HepG2 (cell line): ENCODE data around the gene CHP1. TPM values are rescaled to one million over a fixed set of nuclear protein-coding genes. Genes with fewer than 3 reads are reported as not detected.
"Not testable (repeated sequence)": the region's sequence is repeated elsewhere in the genome, so short reads cannot be mapped to it uniquely, and the experiment has no call there.

ENCODE experiments used
- ATAC-seq: fragments of 200-7000 bp; cut with Tn5 transposase; 3 replicates; pipeline ENCODE4 v1.9.1; 2020; ENCODE audit warnings: mild to moderate bottlenecking, moderate library complexity
- BruUV-seq: library from RNA; stranded (reverse); fragments of 400-500 nt; replicated peaks from 2 replicates; lab custom pipeline; 2021; lab: Mats Ljungman, UMichigan
- CTCF ChIA-PET: fragments of 300-600 bp; formaldehyde crosslinking; extraction: SDS; loops from one replicate; lab custom pipeline; 2021; ENCODE audit warnings: low total read pairs, inconsistent platforms, low intra/inter-chr PET ratio; lab: Yijun Ruan, JAX
- POLR2A ChIA-PET: fragments of 350-600 bp; sonication (Branson Sonifier 250); formaldehyde crosslinking; loops from one replicate; lab custom pipeline; 2020; ENCODE audit warnings: antibody characterized with exemption, inconsistent platforms; lab: Yijun Ruan, JAX
- DNase-seq: peaks from one replicate; pipeline ENCODE4 v3.0.0-alpha.2; 2015; ENCODE audit warnings: low spot score
- FAIRE-seq: peaks from 3 replicates; lab custom pipeline; 2011; peaks lifted over from hg19 to GRCh38; lab: Jason Lieb, UNC
- H2AFZ ChIP-seq: one replicate; pipeline ENCODE4 v1.6.1; 2011; ENCODE audit warnings: low read length, inconsistent platforms
- H3K27ac ChIP-seq: fragments of 300-600 bp; 3 replicates; pipeline ENCODE4 v1.8.0; 2011; ENCODE audit warnings: mixed run types, mild to moderate bottlenecking, mixed read lengths, low read length, inconsistent platforms; ENCODE audit not compliant: insufficient read depth; ENCODE audit errors: extremely low read length
- H3K27me3 ChIP-seq, 2 experiments: fragments of 200-600 bp in 1 of 2; 2 replicates in 1 of 2; 3 replicates in 1 of 2; pipeline versions ENCODE4 v1.6.0 to v1.8.0; 2011; ENCODE audit warnings: low read length in 2 of 2, mild to moderate bottlenecking in 2 of 2, moderate library complexity in 2 of 2, inconsistent platforms in 1 of 2; ENCODE audit not compliant: insufficient read depth in 2 of 2, control insufficient read depth in 1 of 2
- H3K36me3 ChIP-seq, 2 experiments: fragments of 200-600 bp in 1 of 2; replicated peaks in 1 of 2; 2 replicates in 1 of 2; 3 replicates in 1 of 2; pipeline versions ENCODE4 v1.5.1 to v1.8.0; 2011; ENCODE audit warnings: low read length in 2 of 2, inconsistent platforms in 1 of 2; ENCODE audit not compliant: insufficient read depth in 2 of 2, control insufficient read depth in 1 of 2
- H3K4me1 ChIP-seq: 2 replicates; pipeline ENCODE4 v1.5.1; 2012; ENCODE audit warnings: low read length, inconsistent platforms; ENCODE audit not compliant: insufficient read depth
- H3K4me2 ChIP-seq: 2 replicates; pipeline ENCODE4 v1.6.0; 2011; ENCODE audit warnings: low read depth, low read length, inconsistent platforms
- H3K4me3 ChIP-seq, 3 experiments: fragments of 200-600 bp in 1 of 3; sonication (generic), shearing (Covaris generic) in 1 of 3; replicated peaks in 1 of 3; 2 replicates each; pipeline ENCODE4 v1.5.1; 2011 to 2016; ENCODE audit warnings: low read length in 3 of 3, inconsistent platforms in 2 of 3, low read depth in 2 of 3, mild to moderate bottlenecking in 2 of 3, control low read depth in 1 of 3, mixed read lengths in 1 of 3; ENCODE audit not compliant: insufficient read depth in 1 of 3
- H3K79me2 ChIP-seq: one replicate; pipeline ENCODE4 v1.6.1; 2011; ENCODE audit warnings: low read length, inconsistent platforms; ENCODE audit not compliant: insufficient read depth
- H3K9ac ChIP-seq: 2 replicates; pipeline ENCODE4 v1.6.0; 2011; ENCODE audit warnings: mild to moderate bottlenecking, low read depth, low read length, inconsistent platforms; ENCODE audit not compliant: insufficient read depth
- H3K9me3 ChIP-seq: 2 replicates; pipeline ENCODE4 v1.5.1; 2012; ENCODE audit warnings: mild to moderate bottlenecking, low read length
- H4K20me1 ChIP-seq: 2 replicates; pipeline ENCODE4 v1.6.0; 2011; ENCODE audit warnings: inconsistent platforms, mild to moderate bottlenecking, low read length, moderate library complexity; ENCODE audit not compliant: insufficient read depth
- BORCS8-MEF2B ChIP-seq: sonication (generic); formaldehyde crosslinking; IDR thresholded peaks from 2 replicates; pipeline ENCODE4 v1.8.0; 2022; ENCODE audit warnings: mild to moderate bottlenecking, missing genetic modification reagents
- FOSL2 ChIP-seq: sonication (generic); formaldehyde crosslinking; IDR thresholded peaks from 2 replicates; pipeline ENCODE4 v1.4.0; 2020; ENCODE audit warnings: missing genetic modification reagents
- JUN ChIP-seq: sonication (generic); formaldehyde crosslinking; IDR thresholded peaks from 2 replicates; pipeline ENCODE4 v1.4.0; 2020; ENCODE audit warnings: mild to moderate bottlenecking, missing genetic modification reagents
- MAFF ChIP-seq: IDR thresholded peaks from 2 replicates; pipeline ENCODE4 v1.6.1; 2011; ENCODE audit warnings: low read depth, low read length, improper control_type of control experiment
- MAFK ChIP-seq, 2 experiments: IDR thresholded peaks in 1 of 2; conservative IDR thresholded peaks in 1 of 2; 2 replicates each; pipeline ENCODE4 v1.6.1; 2011; ENCODE audit warnings: improper control_type of control experiment in 2 of 2, low read length in 2 of 2
- NR2C2 ChIP-seq: sonication (generic); formaldehyde crosslinking; IDR thresholded peaks from 2 replicates; pipeline ENCODE4 v1.4.0; 2020; ENCODE audit warnings: missing genetic modification reagents, mild to moderate bottlenecking, moderate library complexity, borderline replicate concordance
- RAD21 ChIP-seq: fragments of 450-650 bp; formaldehyde crosslinking; IDR thresholded peaks from 2 replicates; pipeline ENCODE4 v1.5.0; 2020; ENCODE audit warnings: mild to moderate bottlenecking
- SAP130 ChIP-seq: IDR thresholded peaks from 2 replicates; pipeline ENCODE4 v1.6.1; 2016; ENCODE audit warnings: low read depth
- ZNF644 ChIP-seq: IDR thresholded peaks from 2 replicates; pipeline ENCODE4 v1.6.1; 2016; ENCODE audit warnings: low read depth
- WGBS: methylation state at CpG from one replicate; pipeline ENCODE4 v1.1.6; 2017; ENCODE audit warnings: low lambda C conversion rate; 5-methylcytosine and 5-hydroxymethylcytosine counted together
- in situ Hi-C: cut with HindIII; loops from 2 replicates; pipeline ENCODE4 v1.10.0; 2017; ENCODE audit warnings: low pct_unique_long_range_greater_than_20kb; ENCODE audit not compliant: extremely low pct_ligation_motif_present
- intact Hi-C: fragments of 100-400 bp; cut with micrococcal nuclease; formaldehyde crosslinking; loops from one replicate; pipeline ENCODE4 v1.10.0; 2022; ENCODE audit not compliant: unreplicated experiment
- polyA plus RNA-seq, 8 experiments: library from polyadenylated mRNA; depleted of rRNA in 3 of 8; stranded (reverse) in 7 of 8; unstranded in 1 of 8; fragments of >200 nt; fragmentation: Illumina TruSeq in 4 of 8; extraction: Trizol in 4 of 8; gene quantifications; 2 replicates each; pipeline versions ENCODE4 v1.2.1 to v1.2.3, GENCODE V29; 2011 to 2016; ENCODE audit warnings: low read depth in 4 of 8, missing spikeins in 1 of 8, mixed read lengths in 1 of 8; ENCODE audit not compliant: insufficient read depth in 1 of 8
- total RNA-seq, 5 experiments: library from RNA; depleted of rRNA; stranded (reverse); fragments of >200 nt; fragmentation: Illumina TruSeq; extraction: Trizol; gene quantifications; 2 replicates each; pipeline ENCODE4 v1.2.3, GENCODE V29; 2016; ENCODE audit warnings: low read depth in 1 of 5
- TF ChIP-seq, protein P1 (sequence below): sonication (generic); formaldehyde crosslinking; conservative IDR thresholded peaks from 2 replicates; pipeline ENCODE4 v1.4.0; 2020; ENCODE audit warnings: mild to moderate bottlenecking, missing genetic modification reagents, moderate library complexity

Gene CHP1
- total and polyA plus RNA-seq, 2 of the 13 experiments (the other 11 are each of a cell fraction or from before 2014, with no cell fraction given): 49.6 to 76.4 TPM

DNA sequence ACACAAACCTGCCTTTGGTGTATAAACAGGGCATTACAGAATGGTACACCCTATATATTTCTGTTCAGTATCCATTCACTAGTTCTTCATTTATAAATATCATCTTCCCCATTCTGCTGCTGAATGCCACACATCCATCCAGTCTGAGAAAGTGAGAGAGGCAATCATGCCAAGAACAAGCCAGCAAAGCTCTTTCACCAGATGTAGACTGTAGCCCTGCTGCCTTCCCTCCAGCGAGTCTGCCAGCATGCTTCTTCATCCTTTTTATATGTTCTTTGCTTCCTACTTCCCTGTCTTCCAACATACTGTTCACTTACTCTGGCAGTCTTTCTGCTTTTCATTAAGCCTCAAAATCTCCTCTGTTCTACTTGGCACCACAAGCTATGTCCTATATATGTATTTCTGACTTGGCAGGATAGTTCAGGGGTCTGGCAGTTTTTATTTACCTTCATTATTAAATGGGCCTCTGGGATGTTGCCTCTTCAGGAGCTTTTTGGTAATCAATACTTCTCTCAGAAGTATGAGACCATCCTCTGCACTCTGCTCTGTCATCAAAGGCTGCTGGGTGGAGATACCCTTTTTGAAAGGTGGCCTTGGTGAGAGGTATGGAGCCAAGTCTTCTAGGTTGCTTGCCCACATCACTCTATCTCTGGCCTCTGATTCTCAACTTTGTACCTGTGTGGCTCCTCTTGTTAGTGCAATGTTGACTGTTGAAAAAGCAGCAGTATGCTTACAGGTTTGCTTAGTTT is 48.6 kb downstream of the CHP1 start (continued):
- TF ChIP-seq, protein P1, sequence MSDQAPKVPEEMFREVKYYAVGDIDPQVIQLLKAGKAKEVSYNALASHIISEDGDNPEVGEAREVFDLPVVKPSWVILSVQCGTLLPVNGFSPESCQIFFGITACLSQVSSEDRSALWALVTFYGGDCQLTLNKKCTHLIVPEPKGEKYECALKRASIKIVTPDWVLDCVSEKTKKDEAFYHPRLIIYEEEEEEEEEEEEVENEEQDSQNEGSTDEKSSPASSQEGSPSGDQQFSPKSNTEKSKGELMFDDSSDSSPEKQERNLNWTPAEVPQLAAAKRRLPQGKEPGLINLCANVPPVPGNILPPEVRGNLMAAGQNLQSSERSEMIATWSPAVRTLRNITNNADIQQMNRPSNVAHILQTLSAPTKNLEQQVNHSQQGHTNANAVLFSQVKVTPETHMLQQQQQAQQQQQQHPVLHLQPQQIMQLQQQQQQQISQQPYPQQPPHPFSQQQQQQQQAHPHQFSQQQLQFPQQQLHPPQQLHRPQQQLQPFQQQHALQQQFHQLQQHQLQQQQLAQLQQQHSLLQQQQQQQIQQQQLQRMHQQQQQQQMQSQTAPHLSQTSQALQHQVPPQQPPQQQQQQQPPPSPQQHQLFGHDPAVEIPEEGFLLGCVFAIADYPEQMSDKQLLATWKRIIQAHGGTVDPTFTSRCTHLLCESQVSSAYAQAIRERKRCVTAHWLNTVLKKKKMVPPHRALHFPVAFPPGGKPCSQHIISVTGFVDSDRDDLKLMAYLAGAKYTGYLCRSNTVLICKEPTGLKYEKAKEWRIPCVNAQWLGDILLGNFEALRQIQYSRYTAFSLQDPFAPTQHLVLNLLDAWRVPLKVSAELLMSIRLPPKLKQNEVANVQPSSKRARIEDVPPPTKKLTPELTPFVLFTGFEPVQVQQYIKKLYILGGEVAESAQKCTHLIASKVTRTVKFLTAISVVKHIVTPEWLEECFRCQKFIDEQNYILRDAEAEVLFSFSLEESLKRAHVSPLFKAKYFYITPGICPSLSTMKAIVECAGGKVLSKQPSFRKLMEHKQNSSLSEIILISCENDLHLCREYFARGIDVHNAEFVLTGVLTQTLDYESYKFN (CRISPR knock-in tag): peak; percentile 52
- TF ChIP-seq ZNF644 (CRISPR knock-in tag): 0 out of 2 replicates have a peak, but pooled peaks have one; percentile 16
- TF ChIP-seq NR2C2: no peak

DNA sequence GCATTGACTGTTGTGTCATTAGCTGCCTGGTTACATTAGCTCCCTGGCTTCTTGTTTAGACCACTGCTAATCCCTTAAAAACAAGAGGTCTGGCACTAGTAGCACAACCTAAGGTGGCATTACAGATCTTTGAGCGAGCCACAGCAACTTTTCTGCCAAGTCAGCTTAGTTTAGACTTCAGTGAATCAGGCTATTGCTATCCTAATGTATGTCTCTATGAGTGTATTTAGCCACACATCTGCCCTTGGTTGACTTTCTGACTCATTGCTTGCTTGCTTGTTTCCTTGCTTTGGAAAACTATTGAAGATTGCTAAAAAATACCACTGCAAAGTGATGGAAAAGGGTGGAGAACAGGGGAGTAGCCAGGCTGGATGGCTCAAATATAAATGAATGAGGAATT is 50.2 kb downstream of the CHP1 start:
- POLR2A ChIA-PET: interaction anchor here (1.1 to 1.5 kb wide), 2 partner anchors 21 to 50 kb away, joined by 3 to 4 read pairs; partner anchors contain the start of gene CHP1
- no peak for FAIRE-seq
- no TSS peak for BruUV-seq
- intact Hi-C loops (loop anchor here (5.0 kb wide), 2 partner anchors 49 to 211 kb away; partner anchors contain the start of genes CHP1, EXD1 and ITPKA), in situ Hi-C loops (loop anchor here (5.0 kb wide), 1 partner anchor 51 kb away; the partner anchor contains the start of genes NUSAP1 and OIP5)
- H3K79me2 ChIP-seq: peaks cover 24% of the 10 kb centered on the region
- no peak overlapping the region for H3K9ac ChIP-seq
- peak; percentile 66 for TF ChIP-seq FOSL2
- TF ChIP-seq MAFK (conservative IDR thresholded peaks at IDR 0.05 in 1 of 2, IDR thresholded peaks at IDR 0.05 in 1 of 2; ENCODE audit: low read length in 2 of 2): peak; percentile 97 to 98
- TF ChIP-seq SAP130 (CRISPR knock-in tag): peak; percentile 29; the same call in 1 of the 2 replicates
- no peak for TF ChIP-seq RAD21
- TF ChIP-seq MAFF: peak; percentile 98
- TF ChIP-seq BORCS8-MEF2B (CRISPR knock-in tag): no peak
- peak; percentile 53; the same call in 1 of the 2 replicates for TF ChIP-seq JUN (CRISPR knock-in tag)
- no peak overlapping the region for H3K4me2 ChIP-seq
- no peak overlapping the region for H3K27ac ChIP-seq
- CTCF ChIA-PET: no interaction called here
- peak; percentile 37 for DNase-seq
- H3K9me3 ChIP-seq: no peaks in the 10 kb centered on the region
- WGBS: 100% methylated on average over 1 of the region's 1 CpG
- no peak overlapping the region for H3K4me3 ChIP-seq
- peaks cover 55% of the 10 kb centered on the region for H3K4me1 ChIP-seq
- H3K36me3 ChIP-seq: peaks cover 1 to 20% of the 10 kb centered on the region in 2 experiments; a peak in 4 of 5 replicates
- H4K20me1 ChIP-seq: no peaks in the 10 kb centered on the region; the same call in 1 of the 2 replicates
- no peak overlapping the region for H2AFZ ChIP-seq
- no peak for ATAC-seq
- no peaks in the 10 kb centered on the region; a peak in 1 of 5 replicates for H3K27me3 ChIP-seq

DNA sequence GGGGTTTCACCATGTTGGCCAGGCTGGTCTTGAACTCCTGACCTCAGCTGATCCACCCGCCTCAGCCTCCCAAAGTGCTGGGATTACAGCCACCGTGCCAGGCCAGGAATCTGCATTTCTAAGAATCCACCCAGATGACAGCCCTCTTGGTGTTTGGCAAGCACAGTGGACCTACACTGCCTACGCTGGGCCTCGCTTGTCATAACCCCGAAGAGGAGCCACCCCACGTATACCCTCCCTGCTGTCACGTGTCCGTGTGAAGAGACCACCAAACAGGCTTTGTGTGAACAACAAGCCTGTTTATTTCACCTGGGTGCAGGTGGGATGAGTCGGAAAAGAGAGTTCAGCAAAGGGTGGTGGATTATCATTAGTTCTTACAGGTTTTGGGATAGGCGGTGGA is 51.4 kb downstream of the CHP1 start:
- CTCF ChIA-PET, H3K9ac ChIP-seq, H3K4me3 ChIP-seq, H3K27ac ChIP-seq, H2AFZ ChIP-seq, H4K20me1 ChIP-seq, ATAC-seq, BruUV-seq, H3K9me3 ChIP-seq, H3K27me3 ChIP-seq, H3K4me2 ChIP-seq, FAIRE-seq, DNase-seq: not testable (repeated sequence)
- POLR2A ChIA-PET: interaction anchor here (1.5 to 1.8 kb wide), 3 partner anchors 23 to 51 kb away, joined by 4 to 11 read pairs (median 10); partner anchors contain the start of gene CHP1
- intact Hi-C loops: loop anchor here (5.0 kb wide), 2 partner anchors 50 to 210 kb away; partner anchors contain the start of genes CHP1, EXD1 and ITPKA
- in situ Hi-C loops: loop anchor here (5.0 kb wide), 1 partner anchor 50 kb away; the partner anchor contains the start of genes NUSAP1 and OIP5
- Histone ChIP-seq H3K36me3 (peaks cover 0 to 21% of the 10 kb centered on the region in 2 experiments; a peak in 3 of 5 replicates), H3K79me2 (peaks cover 36% of the 10 kb centered on the region), H3K4me1 (peaks cover 67% of the 10 kb centered on the region)
- WGBS: 98% methylated on average over 8 of the region's 10 CpGs
